Upper lobe of left lung (tissue), 4 donors: Measurements from ENCODE around the gene SSR3.

Experiments
- EP300 ChIP-seq, 4 donors: sonication (generic); formaldehyde crosslinking; IDR thresholded peaks; one replicate each; pipeline ENCODE4 v1.5.1; 2017; ENCODE audit warnings: antibody characterized with exemption in 4 of 4, control low read depth in 2 of 4
- POLR2A ChIP-seq, 4 donors: fragments of 450-650 bp; IDR thresholded peaks; one replicate each; pipeline ENCODE4 v1.5.1; 2016 to 2017; ENCODE audit warnings: antibody characterized with exemption in 4 of 4, mild to moderate bottlenecking in 2 of 4
- TF ChIP-seq, protein P1 (sequence below), 6 experiments: fragments of 450-650 bp in 4 of 6; fragments of 200-600 bp in 2 of 6; sonication (generic) in 2 of 6; IDR thresholded peaks; one replicate each; pipeline ENCODE4 v1.5.1; 2016 to 2019; ENCODE audit warnings: antibody characterized with exemption in 6 of 6

DNA sequence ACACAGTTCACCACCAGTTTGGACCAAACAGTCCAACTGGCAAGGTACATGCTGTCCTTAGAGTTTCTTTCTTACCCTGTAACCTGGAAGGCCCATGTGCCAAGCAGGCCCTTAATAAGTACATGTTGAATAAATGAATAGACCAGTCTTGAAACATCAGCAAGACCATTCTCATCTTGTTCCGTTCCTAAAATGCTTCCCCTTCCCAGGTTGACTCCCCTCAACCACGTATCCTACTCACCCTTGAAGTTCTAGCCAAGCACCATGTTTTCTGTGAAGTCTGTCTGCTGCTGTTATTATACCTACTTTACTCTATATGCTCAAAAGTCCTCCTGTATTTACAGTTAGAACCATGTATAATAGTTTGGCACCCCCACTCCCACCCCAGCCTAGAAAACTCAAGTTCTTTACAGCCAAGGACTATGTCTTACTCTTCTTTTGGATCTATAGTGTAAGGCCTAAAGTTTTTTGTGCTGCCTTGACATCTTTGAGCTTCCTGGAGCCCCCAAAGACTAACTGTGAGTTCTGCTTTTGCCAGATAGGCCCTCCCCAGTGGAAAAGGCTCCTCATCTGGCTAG lies 49.2 kb upstream of the SSR3 start:
- TF ChIP-seq EP300 (IDR thresholded peaks at IDR 0.05) (no peak), POLR2A (IDR thresholded peaks at IDR 0.05) (no peak)
- TF ChIP-seq, protein P1, sequence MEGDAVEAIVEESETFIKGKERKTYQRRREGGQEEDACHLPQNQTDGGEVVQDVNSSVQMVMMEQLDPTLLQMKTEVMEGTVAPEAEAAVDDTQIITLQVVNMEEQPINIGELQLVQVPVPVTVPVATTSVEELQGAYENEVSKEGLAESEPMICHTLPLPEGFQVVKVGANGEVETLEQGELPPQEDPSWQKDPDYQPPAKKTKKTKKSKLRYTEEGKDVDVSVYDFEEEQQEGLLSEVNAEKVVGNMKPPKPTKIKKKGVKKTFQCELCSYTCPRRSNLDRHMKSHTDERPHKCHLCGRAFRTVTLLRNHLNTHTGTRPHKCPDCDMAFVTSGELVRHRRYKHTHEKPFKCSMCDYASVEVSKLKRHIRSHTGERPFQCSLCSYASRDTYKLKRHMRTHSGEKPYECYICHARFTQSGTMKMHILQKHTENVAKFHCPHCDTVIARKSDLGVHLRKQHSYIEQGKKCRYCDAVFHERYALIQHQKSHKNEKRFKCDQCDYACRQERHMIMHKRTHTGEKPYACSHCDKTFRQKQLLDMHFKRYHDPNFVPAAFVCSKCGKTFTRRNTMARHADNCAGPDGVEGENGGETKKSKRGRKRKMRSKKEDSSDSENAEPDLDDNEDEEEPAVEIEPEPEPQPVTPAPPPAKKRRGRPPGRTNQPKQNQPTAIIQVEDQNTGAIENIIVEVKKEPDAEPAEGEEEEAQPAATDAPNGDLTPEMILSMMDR (IDR thresholded peaks at IDR 0.05): no peak
